Esophagus squamous epithelium (tissue), 4 donors: ENCODE results near the gene ALX4.

Experiments
- POLR2A ChIP-seq, 4 donors: fragments of 450-650 bp; IDR thresholded peaks; one replicate each; pipeline ENCODE4 v1.6.1; 2017; ENCODE audit warnings: antibody characterized with exemption in 4 of 4, mild to moderate bottlenecking in 4 of 4, moderate library complexity in 3 of 4
- TF ChIP-seq, protein P1 (sequence below), 6 experiments: fragments of 450-650 bp in 4 of 6; fragments of 200-600 bp in 2 of 6; sonication (generic) in 2 of 6; IDR thresholded peaks; one replicate each; pipeline ENCODE4 v1.5.1; 2016 to 2019; ENCODE audit warnings: antibody characterized with exemption in 6 of 6, mild to moderate bottlenecking in 4 of 6, moderate library complexity in 4 of 6

GRCh38 chr11:44358713-44359112 is 48.8 kb upstream of the ALX4 start:
- TF ChIP-seq, protein P1, sequence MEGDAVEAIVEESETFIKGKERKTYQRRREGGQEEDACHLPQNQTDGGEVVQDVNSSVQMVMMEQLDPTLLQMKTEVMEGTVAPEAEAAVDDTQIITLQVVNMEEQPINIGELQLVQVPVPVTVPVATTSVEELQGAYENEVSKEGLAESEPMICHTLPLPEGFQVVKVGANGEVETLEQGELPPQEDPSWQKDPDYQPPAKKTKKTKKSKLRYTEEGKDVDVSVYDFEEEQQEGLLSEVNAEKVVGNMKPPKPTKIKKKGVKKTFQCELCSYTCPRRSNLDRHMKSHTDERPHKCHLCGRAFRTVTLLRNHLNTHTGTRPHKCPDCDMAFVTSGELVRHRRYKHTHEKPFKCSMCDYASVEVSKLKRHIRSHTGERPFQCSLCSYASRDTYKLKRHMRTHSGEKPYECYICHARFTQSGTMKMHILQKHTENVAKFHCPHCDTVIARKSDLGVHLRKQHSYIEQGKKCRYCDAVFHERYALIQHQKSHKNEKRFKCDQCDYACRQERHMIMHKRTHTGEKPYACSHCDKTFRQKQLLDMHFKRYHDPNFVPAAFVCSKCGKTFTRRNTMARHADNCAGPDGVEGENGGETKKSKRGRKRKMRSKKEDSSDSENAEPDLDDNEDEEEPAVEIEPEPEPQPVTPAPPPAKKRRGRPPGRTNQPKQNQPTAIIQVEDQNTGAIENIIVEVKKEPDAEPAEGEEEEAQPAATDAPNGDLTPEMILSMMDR (IDR thresholded peaks at IDR 0.05): no peak
- no peak for TF ChIP-seq POLR2A (IDR thresholded peaks at IDR 0.05)
